ENCODE data around the gene ZNF248.
"Not testable (repeated sequence)": the region's sequence is repeated elsewhere in the genome, so short reads cannot be mapped to it uniquely, and the experiment has no call there.

The ZNF248 gene

DNA sequence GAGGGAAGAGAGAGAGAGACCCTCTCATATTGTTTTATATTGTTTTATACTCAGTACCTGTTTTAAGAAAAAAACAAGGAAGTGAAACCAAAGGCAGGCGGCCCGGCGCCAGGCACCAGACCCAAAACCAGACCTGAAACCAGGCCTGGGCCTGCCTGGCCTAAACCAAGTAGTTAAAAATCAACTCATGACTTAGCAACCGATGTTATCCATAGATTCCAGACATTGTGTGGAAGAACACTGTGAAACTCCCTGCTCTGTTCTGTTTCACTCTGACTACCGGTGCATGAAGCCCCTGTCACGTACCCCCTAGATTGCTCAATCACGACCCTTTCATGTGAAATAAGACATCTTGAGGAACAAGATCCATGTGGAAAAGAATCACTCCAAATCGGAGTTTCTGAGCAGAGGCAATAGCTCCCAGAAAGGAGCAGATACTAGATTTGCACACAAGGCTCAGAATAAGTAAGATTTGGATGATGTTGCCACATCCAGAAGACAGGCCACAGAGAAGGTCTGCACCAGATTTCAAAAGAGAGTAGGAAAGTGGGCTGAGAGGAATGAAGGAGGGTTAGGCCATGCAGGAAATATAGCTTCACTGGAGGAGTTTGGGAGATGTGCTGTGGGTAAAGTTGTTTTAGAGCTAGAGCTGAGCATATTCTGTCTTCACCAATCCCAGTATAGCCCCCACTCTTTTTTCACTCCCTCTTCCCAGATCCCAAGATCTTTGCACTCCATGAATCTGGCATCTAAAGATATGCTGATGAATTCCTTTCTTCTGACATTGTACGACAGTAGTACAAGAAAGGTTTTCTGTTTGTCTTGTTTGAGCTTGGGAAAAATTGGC lies 8.8 kb upstream of the ZNF248 start:
- DNase-seq (ENCODE audit: low spot score) (no peak), ATAC-seq (ENCODE audit: low read depth) (no peak)
- no peaks in the 10 kb centered on the region for H3K9me3 ChIP-seq (ENCODE audit: severe bottlenecking)
- no peak overlapping the region for H3K27ac ChIP-seq (ENCODE audit: poor library complexity, severe bottlenecking)
- H3K36me3 ChIP-seq (ENCODE audit: low read depth), result no peaks in the 10 kb centered on the region
- TF ChIP-seq, protein P1, sequence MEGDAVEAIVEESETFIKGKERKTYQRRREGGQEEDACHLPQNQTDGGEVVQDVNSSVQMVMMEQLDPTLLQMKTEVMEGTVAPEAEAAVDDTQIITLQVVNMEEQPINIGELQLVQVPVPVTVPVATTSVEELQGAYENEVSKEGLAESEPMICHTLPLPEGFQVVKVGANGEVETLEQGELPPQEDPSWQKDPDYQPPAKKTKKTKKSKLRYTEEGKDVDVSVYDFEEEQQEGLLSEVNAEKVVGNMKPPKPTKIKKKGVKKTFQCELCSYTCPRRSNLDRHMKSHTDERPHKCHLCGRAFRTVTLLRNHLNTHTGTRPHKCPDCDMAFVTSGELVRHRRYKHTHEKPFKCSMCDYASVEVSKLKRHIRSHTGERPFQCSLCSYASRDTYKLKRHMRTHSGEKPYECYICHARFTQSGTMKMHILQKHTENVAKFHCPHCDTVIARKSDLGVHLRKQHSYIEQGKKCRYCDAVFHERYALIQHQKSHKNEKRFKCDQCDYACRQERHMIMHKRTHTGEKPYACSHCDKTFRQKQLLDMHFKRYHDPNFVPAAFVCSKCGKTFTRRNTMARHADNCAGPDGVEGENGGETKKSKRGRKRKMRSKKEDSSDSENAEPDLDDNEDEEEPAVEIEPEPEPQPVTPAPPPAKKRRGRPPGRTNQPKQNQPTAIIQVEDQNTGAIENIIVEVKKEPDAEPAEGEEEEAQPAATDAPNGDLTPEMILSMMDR (IDR thresholded peaks at IDR 0.05; ENCODE audit: poor library complexity, severe bottlenecking), result no peak
- no peaks in the 10 kb centered on the region for H3K4me1 ChIP-seq (ENCODE audit: insufficient read depth, poor library complexity, severe bottlenecking)
- no peak overlapping the region for H3K4me3 ChIP-seq (ENCODE audit: severe bottlenecking)
- H3K27me3 ChIP-seq (ENCODE audit: insufficient read depth, poor library complexity, severe bottlenecking), result no peaks in the 10 kb centered on the region

DNA sequence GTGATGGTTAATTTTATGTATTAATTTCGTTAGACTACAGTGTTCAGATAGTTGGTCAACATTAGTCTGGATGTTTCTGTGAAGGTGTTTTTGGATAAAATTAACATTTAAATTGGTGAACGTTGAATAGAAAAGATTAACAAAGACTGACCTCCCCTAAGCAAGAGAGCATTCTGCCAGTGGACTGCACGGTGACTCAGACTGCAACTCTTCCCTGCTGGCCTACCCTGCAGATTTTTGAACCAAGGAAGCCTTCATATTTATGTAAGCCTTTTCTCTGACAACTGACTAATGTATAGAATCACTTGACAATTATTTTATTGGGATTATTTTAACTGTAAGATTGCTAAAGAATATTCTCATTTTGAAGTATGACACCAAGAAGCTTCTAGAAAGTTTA lies 7.9 kb upstream of the ZNF248 start:
- Histone ChIP-seq H3K4me3 (ENCODE audit: severe bottlenecking) (no peak overlapping the region), H3K27me3 (ENCODE audit: insufficient read depth, poor library complexity, severe bottlenecking) (no peaks in the 10 kb centered on the region), H3K36me3 (ENCODE audit: low read depth) (no peaks in the 10 kb centered on the region), H3K27ac (ENCODE audit: poor library complexity, severe bottlenecking) (no peak overlapping the region), H3K9me3 (ENCODE audit: severe bottlenecking) (no peaks in the 10 kb centered on the region), H3K4me1 (ENCODE audit: insufficient read depth, poor library complexity, severe bottlenecking) (no peaks in the 10 kb centered on the region)
- DNase-seq (ENCODE audit: low spot score) (no peak), ATAC-seq (ENCODE audit: low read depth) (no peak)
- TF ChIP-seq, protein P1 (IDR thresholded peaks at IDR 0.05; ENCODE audit: poor library complexity, severe bottlenecking), result no peak

DNA sequence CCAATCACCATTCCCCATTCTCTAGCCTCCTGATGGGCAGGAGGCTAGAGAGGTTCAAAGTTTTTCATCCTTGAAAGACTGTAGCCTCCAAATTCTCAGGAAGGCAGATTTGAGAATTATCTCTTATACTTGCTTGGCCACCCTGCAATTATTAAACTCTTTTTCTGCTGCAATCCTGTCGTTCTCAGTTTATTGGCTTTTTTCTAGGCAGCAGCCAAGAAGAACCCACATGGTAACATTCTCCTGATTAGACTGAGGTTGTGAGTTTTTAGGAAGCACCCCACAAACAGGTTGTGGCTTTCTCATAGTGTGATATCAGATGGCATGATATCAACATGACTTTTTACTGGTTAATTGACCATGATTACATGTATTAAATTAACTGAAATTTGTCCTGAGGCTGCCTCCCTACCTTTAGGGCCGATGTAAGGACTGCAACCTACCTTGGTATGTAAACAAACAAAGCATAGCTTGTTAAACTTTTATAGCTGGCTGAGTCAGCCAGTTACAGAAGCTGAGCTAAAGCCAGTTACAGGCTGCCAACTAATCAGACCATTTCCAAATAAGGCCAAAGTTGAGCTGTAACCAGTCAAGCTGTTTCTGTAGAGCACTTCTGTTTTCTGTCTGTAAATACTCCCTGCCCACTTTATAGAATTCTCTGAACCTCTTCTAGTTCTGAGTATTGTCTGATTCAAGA lies 3.2 kb upstream of the ZNF248 start:
- H3K9me3 ChIP-seq (ENCODE audit: severe bottlenecking), result no peaks in the 10 kb centered on the region
- peak overlapping the region; percentile 43 for H3K27ac ChIP-seq (ENCODE audit: poor library complexity, severe bottlenecking)
- H3K27me3 ChIP-seq (ENCODE audit: insufficient read depth, poor library complexity, severe bottlenecking), result no peaks in the 10 kb centered on the region
- peaks cover 6% of the 10 kb centered on the region for H3K4me1 ChIP-seq (ENCODE audit: insufficient read depth, poor library complexity, severe bottlenecking)
- ATAC-seq (ENCODE audit: low read depth), result peak; percentile 40
- no peaks in the 10 kb centered on the region for H3K36me3 ChIP-seq (ENCODE audit: low read depth)
- no peak for DNase-seq (ENCODE audit: low spot score)
- TF ChIP-seq, protein P1 (IDR thresholded peaks at IDR 0.05; ENCODE audit: poor library complexity, severe bottlenecking), result no peak
- no peak overlapping the region for H3K4me3 ChIP-seq (ENCODE audit: severe bottlenecking)

DNA sequence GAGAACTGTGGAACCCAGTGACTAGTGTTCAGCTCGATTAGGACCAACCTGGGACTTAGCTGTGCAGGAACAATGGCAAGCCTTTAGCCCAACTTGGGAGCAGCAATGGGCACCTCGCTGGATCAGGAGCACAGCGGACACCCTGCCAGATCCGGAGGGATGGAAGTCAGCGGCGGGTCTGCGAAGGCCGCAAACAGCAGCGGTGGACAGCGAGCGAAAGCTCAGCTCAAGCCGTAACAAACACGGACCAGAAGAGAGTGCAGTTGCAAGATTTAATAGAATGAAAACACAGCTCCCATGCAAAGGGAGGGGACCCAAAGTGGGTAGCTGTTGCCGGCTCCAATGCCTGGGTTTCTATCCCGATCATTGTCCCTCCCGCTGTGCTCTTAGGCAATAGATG lies 1.9 kb upstream of the ZNF248 start:
- H3K27me3 ChIP-seq (ENCODE audit: insufficient read depth, poor library complexity, severe bottlenecking); H3K27ac ChIP-seq (ENCODE audit: poor library complexity, severe bottlenecking); H3K9me3 ChIP-seq (ENCODE audit: severe bottlenecking); H3K4me3 ChIP-seq (ENCODE audit: severe bottlenecking); DNase-seq (ENCODE audit: low spot score); ATAC-seq (ENCODE audit: low read depth): not testable (repeated sequence)
- Histone ChIP-seq H3K36me3 (ENCODE audit: low read depth) (peaks cover 10% of the 10 kb centered on the region), H3K4me1 (ENCODE audit: insufficient read depth, poor library complexity, severe bottlenecking) (peaks cover 16% of the 10 kb centered on the region)

DNA sequence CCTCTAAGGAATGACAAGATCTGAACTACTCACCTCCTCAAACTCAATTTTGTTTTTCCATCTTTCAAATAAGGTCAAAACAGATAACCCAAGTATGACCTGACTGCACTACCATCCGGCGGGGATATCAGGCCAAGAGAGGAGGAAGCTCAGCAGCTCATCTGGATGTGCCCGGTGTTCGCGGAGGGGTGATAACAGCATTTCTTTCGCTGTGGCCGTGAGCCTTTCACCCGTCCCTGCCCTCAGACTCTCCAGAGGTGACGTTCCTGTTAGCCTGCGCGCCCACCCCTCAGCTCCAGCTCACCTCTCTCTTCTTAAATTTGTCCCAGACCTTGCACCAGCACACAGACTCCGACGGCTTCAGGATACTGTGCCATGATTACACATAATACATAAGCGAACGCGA lies 526 bp downstream of the ZNF248 start:
- TF ChIP-seq, protein P1 (IDR thresholded peaks at IDR 0.05; ENCODE audit: poor library complexity, severe bottlenecking), result no peak
- peaks cover 11% of the 10 kb centered on the region for H3K36me3 ChIP-seq (ENCODE audit: low read depth)
- DNase-seq (ENCODE audit: low spot score) (no peak), ATAC-seq (ENCODE audit: low read depth) (peak; percentile 4; the same call in 1 of the 3 replicates)
- H3K4me1 ChIP-seq (ENCODE audit: insufficient read depth, poor library complexity, severe bottlenecking), result peaks cover 16% of the 10 kb centered on the region
- peak overlapping the region; percentile 78 for H3K27ac ChIP-seq (ENCODE audit: poor library complexity, severe bottlenecking)
- no peaks in the 10 kb centered on the region for H3K9me3 ChIP-seq (ENCODE audit: severe bottlenecking)
- no peaks in the 10 kb centered on the region for H3K27me3 ChIP-seq (ENCODE audit: insufficient read depth, poor library complexity, severe bottlenecking)
- peak overlapping the region; percentile 71 for H3K4me3 ChIP-seq (ENCODE audit: severe bottlenecking)
